T-helper 9 cell (primary cell): ENCODE results near the gene ATF6.

Experiments used
- DNase-seq: peaks from one replicate; pipeline ENCODE4 v3.0.0-alpha.2; 2020

Gene ATF6

DNA sequence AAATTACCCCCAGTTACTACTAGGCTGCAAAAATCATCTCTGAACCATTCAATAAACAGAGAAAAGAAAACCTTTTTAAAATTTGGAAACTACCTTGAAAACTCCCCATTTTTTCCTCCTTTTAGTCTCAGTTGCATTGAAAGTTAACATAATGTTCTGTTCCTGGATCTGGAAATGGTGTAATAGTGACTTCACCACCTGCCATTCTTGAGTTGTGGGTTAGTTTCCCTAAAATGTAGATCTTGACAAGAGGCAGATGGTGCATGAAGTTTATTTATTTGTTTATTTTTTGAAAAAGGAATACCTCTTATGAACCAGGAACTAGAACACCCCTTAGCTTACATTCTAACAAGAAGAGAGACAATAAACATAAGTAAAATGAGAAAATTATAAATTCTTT lies 72.8 kb downstream of the ATF6 start:
- DNase-seq = no peak

DNA sequence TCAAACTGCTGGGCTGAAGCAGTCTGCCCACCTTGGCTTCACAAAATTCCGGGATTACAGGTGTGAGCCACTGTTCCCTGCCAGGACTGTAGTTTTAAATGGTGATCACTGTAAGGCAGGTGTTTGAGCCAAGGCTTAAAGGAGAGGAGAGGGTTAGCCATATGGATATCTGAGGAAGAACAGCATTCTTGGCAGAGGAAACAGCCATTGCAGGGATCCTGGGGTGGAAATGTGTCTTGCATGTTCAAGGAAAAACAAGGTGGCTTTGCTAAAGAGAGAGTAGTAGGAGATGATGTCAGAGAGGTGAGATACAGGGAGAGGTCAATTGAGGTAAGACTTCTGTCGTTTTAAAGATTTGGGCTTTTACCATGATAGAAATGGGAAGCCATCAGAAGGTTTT lies 73.5 kb downstream of the ATF6 start:
- DNase-seq = no peak

DNA sequence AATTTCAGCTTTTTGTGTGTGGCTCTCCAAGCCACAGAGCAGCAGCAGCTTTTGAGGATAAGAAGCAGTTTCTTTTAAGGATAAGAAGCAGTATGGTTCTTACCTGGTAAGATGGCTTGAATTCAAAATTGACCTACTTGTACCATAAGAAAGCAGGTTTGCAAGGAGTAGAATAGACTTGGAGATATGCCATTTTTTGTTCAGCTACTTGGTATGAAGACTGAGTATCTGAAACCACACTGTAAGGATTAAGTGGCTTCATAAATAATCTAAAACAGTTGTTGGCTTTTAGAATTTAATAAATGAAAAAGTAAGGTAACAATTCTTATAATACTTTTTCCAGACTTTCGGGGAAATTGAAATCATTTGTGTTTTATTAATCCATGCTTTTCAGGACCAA lies 74.2 kb downstream of the ATF6 start:
- DNase-seq = no peak

DNA sequence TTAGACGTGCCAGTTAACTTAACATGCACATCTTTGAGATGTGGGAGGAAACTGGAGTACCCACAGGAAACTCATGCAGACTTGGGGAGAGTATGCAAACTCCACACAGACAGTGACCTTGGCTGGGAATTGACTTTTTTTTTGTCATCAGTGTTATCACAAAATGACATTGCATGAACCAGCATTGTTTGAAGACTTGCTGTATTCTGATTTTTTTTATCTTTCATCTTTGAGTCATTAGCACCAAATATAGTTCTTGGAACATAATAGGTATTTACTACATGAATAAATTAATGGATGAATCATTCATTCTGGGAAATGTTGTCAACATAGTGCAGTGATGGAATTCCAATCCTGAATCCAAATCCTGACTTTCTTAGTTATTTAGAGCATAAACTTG lies 77.0 kb downstream of the ATF6 start:
- no peak for DNase-seq

DNA sequence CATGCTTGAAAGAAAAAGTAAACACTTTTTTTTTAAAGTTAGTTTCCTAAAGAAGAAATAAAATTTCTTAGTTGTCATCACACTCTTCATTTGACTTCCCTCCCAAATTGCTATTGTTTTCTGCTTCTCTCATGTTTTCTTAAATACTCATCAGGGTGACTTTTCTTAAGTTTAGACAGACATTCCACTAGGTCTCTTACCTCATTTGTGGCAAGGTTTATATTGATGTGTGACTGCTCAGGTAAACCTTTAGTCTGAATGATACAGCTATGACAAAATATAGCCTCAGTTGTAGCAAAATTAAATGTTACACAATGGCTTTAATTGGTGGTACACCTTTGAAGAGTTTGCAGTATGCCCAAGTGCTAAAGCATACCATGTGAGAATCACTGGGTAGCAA lies 78.6 kb downstream of the ATF6 start:
- no peak for DNase-seq

DNA sequence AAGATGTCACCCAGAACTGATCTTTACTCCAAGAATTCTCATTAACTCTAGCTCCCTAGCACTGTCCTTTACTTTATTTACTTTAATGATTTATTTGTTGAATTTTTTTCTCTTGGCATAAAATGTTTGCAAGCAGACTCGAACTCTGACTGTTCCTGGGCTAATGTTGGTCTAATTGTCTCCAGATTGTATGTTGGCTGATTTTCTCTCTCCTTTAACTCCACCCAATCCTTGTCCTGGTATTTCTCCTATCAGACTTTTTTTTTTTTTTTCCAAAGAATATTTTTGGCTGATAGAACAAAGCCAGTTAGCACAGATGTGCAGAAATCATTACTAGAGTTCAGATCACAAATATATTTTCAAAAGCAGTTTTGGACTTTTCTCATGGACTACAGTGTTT lies 82.6 kb downstream of the ATF6 start:
- no peak for DNase-seq

DNA sequence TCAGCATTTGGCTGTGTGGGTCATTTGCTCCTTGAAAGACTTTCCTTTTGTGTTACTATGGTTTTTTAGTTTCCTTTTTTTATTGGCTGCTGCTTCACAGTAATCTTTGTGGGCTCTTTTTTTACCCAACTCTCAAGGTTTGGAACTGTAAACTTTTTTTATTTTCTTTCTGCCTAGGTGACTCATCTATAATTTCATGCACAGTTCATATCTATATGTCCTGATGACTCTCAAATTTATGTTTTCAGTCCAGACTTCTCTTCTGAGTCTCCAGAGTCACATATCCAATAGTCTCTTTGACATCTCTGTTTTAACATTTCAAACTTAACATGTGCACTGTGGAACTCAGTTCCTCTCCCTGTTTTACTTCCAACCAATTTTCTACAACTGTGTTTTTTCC lies 83.4 kb downstream of the ATF6 start:
- DNase-seq = no peak

DNA sequence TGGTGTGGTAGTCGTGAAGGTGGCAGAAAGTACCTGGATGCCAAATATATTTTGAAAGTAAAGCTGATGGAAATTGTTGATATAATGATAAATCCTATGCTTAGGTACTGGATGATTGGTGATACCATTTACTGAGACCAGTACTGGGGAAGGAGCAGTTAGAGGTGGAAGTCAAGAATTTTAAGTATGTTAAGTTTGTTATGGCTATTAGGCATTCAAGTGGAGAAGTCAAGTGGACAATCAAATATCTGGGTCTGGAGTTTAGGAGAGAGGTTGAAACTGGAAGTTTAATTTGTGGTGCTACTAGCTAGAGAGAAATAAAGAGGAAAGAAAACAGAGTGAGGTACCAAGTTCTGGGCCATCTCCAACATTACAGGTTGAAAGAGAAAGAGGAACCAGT lies 89.1 kb downstream of the ATF6 start:
- DNase-seq = no peak

DNA sequence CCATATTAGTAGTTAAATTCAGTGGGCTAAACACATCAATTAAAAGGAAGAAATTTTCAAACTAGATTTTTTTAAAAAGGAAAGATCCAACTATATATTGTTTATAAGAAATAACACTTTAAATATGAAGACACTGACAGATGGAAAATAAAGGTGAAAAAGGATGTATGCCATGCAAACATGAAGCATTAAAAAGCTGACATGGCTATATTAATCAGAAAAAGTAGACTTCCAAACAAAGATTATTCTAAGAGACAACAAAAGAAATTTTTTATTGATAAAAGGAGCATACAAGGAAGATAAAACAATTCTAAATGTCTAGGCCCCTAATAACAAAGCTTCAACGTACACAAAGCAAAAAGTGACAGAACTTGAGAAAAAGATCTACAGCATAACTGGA lies 92.2 kb downstream of the ATF6 start:
- DNase-seq = no peak

DNA sequence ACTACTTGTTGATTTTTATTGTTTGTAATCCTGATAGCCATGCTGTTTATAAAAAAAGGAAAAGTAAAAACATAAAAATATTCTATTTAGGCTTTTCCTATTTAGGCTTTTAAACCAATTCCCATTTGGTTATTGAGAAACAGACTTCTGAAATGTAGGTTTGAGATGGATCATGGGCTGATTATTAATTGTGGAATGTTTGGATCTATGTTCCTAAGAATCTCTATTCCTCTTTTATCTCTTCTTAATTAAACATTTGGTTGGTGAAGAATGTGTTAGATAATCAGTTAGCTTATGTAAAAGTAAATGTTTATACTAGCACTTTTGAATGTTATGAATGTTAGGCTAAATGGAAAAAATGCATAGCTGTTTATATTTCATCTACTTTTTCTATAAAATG lies 97.4 kb downstream of the ATF6 start:
- no peak for DNase-seq

DNA sequence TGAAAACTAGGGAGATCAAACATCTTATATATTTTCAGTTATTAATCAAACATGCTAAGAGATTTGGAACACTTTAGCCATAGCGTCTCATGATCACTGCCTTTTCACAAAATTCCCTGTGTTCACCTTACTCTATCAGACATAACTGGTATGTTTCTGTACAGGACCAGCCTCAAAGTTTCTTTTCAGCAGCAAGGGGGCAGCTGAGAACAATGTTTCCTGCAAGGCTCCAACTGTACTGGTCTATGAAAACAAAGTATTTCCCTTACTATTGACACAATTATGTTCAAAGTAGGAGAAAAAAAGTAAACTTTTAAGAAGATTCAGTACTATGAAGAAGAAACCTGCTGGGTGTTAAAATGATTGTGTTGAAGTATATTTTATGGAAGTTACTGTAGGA lies 98.5 kb downstream of the ATF6 start:
- no peak for DNase-seq

DNA sequence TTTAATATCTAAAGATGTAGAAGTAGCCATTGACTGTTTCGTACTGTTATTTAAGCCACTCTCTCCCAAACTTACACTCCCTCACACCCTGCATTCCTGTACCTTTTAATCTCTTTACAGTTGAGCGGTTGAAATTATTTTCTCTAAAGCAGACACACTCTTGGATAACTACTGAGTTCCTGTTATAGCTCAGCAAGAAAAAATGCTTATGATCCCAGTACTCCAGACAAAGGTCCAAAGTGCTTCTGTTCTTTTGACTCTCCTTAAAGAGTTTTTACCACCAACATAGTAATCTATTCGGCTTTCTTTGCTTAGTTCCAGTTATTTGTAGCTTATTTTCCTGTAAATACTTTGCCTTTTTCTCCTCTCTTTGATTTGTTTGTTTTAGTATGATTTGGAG lies 100.1 kb downstream of the ATF6 start:
- no peak for DNase-seq

DNA sequence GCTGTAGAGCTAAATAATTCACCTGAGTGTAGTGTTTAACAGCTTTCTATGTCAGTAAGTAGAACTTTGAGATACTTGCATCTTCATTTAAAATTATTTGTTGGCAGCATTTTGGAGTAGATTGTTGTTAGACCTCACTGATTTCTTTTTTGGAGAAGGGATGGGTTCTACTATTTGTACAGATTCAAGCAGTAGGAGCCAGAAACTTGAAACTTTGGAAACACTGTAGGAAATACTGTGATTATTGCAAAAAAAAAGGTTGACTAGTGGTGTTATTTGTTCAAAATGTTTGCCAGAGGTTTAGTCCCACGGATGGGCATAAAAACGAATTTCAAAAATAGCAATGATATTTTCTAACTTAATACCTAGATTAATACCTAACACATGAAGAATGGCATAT lies 102.7 kb downstream of the ATF6 start:
- no peak for DNase-seq

DNA sequence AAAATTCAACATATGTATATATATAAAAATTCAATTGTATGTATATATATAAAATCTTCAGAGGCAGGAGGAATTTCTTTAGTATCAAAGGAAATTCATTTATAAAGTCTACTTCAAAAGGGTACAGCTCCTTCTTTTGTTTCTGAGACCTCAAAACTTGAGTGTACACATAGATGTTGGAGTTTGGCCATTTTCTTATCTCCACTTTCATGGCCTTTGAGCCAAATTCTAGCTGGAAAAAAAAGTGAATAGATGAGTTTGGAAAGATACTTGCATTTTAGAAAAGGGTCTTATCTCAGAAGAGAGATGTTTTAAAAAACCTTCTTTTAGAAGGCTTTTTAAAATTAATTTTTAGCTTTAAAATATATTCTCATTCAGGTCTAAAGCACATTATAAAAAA lies 103.2 kb downstream of the ATF6 start:
- DNase-seq = no peak

DNA sequence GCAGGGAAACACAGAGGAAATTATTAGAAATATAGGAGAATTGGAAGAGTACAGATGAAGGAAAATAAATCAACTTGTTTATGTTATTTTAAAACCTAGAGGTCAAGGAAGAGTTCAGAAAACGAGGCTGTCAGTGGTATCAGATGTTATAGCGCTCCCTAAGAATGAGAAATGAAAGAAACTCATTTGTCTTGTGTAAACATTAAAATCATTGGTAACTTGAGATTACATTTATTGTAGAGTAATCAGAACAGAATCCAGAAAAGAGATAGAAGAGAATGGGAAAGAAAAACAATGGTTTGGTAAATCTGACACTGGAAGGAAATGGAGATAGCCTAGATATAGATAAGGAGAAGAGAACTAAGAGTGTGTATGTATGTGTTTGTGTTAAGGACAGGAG lies 106.4 kb downstream of the ATF6 start:
- no peak for DNase-seq

DNA sequence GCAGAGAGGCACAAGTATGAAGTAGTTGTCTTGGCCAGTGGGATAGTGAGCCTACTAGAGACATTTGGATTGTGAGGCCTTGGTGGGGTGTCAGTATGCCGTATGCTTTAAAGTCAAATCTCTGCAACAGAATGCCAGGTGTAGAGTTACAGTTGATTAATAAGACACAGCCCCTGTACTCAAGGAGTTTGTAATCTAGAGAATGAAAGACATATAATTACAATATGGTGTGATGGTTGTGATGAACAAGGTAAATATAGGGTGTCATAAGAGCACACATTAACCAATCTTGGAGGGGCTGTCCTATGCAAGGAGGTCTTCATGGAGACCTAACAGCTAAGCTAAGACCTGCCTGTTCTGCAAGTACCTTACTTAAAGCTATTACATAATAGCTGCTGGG lies 113.1 kb downstream of the ATF6 start:
- DNase-seq = no peak

DNA sequence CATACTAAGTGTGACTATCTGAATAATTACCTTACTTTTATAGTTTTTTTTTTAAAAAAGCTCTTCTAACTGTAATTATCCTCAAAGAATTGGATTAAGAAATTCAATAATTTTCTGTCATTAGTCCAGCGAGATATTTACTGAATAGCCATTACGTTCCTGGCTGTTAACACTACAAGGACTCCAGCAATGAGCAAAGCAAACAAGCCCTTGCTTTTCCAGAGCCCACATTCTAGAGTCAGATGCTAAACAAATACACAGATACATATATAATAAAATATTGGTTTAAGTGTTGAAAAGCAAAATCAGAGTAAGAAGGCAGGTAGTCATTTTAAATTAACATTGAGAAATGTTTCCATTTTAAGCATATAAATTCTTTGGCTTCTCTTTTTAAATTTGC lies 118.4 kb downstream of the ATF6 start:
- DNase-seq = no peak

DNA sequence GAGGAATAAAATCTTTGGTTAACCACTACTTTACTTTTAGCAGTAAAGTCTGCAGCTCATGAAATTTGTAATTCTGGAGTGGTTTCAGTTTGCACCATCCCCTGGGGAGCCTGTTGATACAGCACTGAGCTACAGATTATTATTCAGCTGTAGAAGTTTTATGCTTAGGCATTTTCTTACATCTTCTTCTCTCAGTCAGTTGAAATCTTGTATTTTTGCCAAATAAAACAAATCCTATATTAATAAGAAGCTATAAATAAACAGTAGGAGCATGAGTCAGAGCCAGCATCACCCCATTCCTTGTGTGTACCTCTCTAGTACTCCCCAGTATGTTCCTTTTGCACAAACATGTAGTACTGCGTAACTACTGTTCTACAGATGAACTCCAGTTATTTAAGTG lies 118.9 kb downstream of the ATF6 start:
- no peak for DNase-seq

DNA sequence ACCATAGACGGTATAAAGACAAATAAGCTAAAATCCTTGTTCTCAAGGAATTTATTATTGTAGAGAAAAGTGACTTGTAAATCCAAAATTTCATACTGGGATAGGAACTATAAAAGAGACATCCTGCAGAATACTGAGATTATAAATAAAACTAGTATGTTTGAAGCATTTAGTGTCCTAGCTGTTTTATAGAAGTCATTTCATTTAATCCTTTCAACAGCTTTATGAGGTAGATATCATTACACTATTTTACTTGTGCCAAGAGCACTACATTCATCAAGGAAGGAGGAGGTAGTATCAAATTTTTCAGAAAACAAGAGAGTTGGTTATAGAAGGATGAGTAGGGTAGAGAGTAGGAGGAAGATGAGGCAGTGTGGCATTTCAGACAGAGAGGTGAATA lies 119.6 kb downstream of the ATF6 start:
- DNase-seq = no peak

DNA sequence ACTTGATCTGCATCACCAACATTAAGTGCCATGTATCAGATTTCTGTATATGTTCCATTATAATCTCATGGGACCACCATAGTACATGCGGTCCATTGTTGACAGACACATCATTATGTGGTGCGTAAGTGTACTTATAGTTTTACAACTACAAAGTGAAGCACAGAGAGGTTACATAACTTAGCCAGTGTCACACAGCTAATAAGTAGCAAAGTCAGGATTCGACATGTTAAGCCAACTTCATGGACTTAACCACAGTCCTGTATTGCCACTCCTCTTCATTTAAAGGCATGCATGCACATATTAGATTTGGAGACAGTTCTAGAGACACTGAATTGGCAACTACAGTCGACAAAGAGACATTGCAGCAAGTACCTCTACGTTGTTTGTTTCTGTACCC lies 120.5 kb downstream of the ATF6 start:
- DNase-seq = no peak

DNA sequence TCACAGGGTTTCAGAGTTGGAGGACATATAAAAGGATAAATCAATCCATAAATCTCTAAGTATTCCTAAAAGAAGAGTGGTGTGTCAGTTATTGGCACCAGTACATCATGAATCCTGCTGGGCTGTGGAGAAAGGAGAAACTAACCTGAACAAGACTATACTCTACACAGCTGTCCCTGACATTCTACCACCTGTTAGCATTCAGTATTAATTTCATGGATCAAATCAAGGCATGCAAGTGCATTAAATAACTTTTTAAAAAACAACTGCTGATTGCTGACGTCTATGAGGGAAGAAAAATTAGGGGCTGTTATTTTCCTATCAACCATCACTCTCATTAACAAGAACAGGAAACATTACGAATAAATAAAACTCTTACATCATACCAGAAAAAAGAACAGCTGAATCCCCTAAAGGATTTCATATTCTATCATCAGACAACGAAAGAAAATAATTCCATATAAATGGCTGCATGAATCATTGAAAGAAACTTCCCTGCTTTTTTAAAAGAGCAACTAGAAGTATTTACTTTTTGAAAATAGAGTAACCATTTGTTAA lies 121.7 kb downstream of the ATF6 start:
- no peak for DNase-seq

DNA sequence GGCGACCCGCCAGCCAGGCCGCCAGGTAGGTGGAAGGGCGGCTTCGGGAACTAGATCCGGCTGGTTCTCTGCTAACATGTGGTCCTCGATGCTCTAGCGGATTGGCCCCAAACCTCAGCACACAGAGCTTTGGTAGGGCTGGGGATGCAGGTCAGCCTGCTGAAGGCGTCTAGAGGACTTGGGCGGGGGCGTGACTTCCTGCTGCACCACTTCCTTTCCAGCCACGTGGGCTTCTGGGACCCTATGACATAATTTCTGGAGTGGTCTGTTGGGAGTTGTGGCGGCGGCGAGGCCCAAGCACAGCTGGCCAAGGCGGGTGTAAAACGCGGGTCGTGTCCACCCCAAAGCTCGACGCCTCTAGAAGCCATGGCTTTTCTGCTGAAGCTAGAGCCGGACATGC lies 124.5 kb downstream of the ATF6 start:
- no peak for DNase-seq

DNA sequence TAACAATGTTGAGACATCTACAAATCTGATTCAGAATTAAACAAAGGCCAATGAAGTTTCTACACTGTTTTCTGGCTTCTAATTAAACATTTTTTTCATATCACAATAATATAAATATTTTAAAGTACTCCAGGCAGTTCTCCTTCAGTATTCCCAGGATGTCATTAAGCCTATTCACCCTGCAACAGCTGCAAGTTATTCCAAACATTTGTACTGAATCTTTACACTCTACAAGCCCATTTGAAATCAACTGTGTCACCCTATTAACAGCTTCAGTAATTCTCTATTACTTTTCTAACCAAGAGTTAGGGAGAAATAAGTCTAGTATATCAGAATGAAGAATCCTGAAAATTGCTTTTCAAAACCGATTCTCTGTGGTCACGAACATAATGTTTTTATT lies 133.0 kb downstream of the ATF6 start:
- no peak for DNase-seq

DNA sequence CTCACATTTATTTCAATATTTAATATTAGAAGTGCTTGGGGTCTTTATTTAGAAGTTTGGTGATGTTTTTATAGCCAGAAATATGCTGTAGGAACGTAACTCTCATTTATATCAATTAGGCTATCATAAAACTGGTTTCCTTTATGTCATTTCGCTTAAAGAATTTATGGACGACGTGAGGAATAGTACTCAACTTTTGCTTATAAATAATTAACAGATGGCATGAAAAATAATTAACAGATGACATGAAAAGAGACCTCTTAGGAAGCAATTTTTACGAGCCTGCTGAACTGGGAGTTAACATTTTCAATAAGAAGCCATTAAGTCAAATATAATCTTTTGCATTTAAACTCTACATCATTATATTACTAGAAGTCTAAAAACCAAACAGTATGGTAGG lies 134.0 kb downstream of the ATF6 start:
- no peak for DNase-seq

DNA sequence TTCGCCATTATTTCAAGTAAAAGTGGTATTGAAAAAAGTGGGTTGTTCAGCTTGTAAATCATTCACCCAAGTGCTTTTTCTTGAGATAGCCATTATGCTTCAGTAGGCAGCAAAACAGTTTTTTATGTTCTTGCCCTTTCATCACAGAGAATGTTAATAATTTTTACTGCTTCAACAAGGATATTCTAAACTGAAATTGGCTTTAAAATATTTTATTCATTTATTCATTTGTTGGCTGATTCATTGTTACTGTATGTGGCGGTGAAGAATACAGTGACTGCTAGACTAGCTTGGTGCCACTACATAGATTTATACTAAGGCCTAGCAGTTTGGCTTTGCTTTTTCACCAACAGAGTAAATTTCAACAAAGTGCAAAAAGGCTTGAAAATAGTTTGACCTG lies 136.1 kb downstream of the ATF6 start:
- no peak for DNase-seq

DNA sequence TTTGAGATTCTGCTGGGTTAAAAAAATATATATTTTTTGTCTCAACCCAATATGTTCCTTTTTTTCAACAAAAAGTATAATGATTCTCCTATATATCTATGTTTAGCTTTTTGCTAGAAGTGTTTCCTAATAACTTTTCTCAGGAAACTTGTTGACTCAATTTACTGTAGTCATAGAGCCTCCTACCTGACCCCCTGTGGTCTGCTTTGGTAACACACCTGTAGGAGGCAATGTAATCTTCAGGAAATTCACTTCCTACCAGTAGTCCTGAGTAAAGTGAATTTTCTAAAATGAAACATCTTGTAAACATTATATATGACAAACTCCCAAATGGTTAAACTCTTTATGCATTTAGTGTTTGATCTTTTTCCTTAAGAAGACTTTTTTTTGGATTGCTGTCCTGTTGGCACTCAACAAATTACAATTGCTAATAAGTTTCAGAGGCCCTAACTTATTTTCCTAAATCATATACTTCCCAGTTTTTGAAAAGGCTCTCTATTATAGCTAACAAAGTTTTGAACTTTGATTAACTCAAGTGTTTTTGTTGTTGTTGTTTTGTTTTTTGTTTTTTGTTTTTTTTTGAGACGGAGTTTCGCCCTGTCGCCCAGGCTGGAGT lies 139.3 kb downstream of the ATF6 start:
- DNase-seq = no peak
